Ramos (cell line): ENCODE data around the gene NME3.
"Not testable (repeated sequence)": the region's sequence is repeated elsewhere in the genome, so short reads cannot be mapped to it uniquely, and the experiment has no call there.

Experiments used
- in situ Hi-C: fragments of 300-500 bp; cut with MboI; formaldehyde crosslinking; loops from one replicate; pipeline ENCODE4 v1.14.3; 2022; ENCODE audit warnings: low sequenced_read_pairs; ENCODE audit not compliant: unreplicated experiment

The NME3 gene

DNA sequence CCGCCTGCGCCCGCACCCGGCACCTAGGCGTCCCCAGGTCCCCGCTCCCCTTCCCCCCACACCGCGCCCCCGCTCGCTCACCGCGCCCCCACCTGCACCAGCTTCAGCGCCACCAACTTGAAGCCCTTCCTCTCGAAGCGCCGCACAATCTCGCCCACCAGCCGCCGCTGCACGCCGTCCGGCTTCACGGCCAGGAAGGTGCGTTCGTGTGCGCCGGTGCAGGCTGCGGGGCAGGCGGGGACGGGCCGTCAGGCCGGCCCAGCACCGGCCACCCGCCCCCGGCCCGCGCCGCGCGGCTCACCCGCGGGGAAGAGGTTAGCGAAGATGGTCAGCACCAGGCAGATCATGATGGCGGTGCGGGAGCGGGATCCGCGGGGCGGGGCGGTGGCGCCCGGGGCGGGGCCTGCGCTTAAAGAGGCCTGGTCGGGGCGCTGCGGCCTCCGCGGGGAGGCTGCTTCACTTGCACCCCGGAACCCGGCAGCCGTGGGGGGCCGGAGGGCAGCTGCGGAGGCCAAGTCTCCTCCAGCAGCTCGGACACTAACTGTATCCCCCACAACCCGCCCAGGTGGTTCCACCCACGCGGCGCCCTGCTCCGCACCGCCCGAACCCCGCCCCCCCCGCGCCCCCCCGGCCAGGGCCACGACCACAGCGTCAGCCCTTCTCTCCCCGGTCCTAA is at the start of gene NME3:
NME3 (minus strand) TSS at position 356 of the 676 bp plus-strand sequence; CDS start at position 347, 9 bp downstream.
- in situ Hi-C loops = no loop called here

- in situ Hi-C loops = no loop called here
Measured at GRCh38 chr16:1820946-1821290, 49.6 kb upstream of the NME3 start.

GRCh38 chr16:1820096-1820945 is 49.0 kb upstream of the NME3 start:
- in situ Hi-C loops = no loop called here

GRCh38 chr16:1819611-1820010 is 48.3 kb upstream of the NME3 start:
- in situ Hi-C loops = no loop called here

DNA sequence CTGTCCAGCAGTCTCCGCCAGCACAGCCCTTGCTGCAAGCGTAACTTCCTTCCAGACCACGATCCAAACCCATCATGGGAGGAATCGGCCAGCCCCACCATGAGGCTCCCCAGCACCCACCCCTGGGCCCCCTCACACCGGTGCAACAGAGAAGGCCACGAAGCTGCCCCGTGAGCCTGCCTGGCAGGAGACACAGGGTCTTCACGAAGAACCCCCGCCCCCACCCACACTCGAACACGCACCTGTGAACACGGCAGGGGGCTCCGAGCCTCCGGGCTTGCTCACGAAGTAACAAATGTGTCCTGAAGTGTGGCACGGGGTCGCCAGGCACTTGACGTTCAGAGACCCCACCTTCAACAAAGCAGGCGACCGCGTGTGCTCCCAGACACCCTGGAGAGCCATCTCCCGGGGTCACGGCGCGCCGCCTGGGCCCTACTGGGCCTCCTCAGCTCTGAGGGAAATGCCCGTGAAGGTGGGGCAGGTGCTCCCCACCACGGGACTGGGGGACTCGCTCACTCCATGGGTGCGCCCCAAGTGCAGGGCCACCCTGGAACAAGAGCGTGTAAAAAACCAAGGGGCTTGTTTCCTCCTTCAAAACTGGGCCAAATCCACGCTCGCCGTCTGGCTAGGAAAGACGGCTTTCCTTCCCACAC is 47.7 kb upstream of the NME3 start:
- in situ Hi-C loops = no loop called here

GRCh38 chr16:1818204-1818872 is 47.0 kb upstream of the NME3 start:
- in situ Hi-C loops = no loop called here

GRCh38 chr16:1817716-1818115 is 46.4 kb upstream of the NME3 start:
- in situ Hi-C loops = no loop called here

DNA sequence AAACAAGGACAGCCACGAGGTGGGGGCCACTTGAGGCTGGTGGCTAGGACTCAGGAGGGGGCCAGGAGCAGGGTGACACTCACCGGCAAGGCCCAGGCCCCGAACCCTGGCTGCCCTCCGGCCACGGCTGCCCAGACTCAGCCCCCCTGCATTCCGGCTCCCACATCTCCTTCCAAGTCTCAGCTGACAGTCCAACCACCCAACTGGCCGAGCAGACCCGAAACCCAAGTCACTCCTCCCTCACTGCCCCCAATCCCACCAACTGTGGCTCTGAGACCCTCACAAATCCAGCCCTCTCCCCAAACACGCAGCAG is 45.9 kb upstream of the NME3 start:
- in situ Hi-C loops = no loop called here

GRCh38 chr16:1816396-1817275 is 45.3 kb upstream of the NME3 start:
- in situ Hi-C loops = no loop called here

DNA sequence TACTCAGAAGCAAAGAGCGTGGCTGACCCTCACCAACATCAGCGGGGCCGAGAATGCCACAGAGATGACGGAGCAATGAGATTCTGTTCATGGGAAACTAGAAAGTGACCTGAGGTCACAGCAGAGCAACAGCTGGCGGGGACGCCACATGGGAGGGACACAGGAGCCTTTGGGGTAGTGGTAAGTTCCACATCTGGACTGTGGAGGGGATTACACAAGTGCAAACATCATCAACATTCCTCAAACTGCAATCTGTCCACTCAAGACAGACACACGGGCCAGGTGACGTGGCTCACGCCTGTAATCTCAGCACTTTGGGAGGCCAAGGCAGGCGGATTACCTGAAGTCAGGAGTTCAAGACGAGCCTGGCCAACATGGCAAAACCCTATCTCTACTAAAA is 44.1 kb upstream of the NME3 start:
- in situ Hi-C loops = no loop called here

GRCh38 chr16:1812732-1813163 is 41.4 kb upstream of the NME3 start:
- in situ Hi-C loops = no loop called here

- in situ Hi-C loops = no loop called here
Measured at GRCh38 chr16:1810536-1810935, 39.2 kb upstream of the NME3 start.

DNA sequence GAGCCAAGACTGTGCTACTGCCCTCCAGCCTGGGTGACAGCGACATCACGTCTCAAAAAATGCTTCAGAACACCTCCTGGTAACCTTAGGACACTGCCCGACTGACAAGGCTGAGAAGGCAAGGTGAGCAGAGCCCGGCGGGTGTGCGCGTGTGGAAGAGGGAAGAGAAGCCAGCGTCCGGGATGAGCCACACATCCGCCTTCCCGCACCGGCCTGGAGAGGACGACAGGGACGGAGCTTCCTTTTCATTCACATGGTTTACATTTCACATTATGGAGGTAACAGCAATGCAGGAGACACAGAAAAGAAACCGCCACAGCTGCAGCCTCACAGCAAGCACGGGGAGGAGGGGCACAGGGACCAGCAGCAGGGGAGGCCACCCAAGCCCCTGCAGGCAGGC is 38.8 kb upstream of the NME3 start:
- in situ Hi-C loops = no loop called here

- in situ Hi-C loops = no loop called here
Measured at GRCh38 chr16:1809281-1809801, 38.0 kb upstream of the NME3 start.

- in situ Hi-C loops = no loop called here
Measured at GRCh38 chr16:1808691-1809090, 37.3 kb upstream of the NME3 start.

DNA sequence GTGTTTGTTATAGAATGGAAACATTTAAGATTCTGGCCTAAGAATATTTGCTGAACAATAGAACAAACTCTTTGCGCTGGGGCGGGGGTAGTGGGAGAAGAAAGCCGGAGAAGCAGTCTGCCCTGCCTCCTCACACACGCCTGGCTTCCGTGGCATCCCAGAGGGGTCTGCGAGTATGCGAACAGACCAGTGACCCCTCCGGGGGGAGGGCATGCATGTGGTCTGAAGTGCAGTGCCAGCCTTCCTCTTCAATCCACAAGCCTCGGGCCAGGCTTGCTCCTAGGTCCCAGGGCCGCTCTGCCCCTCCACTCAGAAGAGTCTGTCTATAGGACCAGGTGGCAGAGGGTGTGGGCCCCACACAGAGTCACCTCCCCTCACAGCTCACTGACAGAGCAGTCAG is 36.3 kb upstream of the NME3 start:
- in situ Hi-C loops = no loop called here

- in situ Hi-C loops = no loop called here
Measured at GRCh38 chr16:1800701-1801100, 29.4 kb upstream of the NME3 start.

GRCh38 chr16:1799263-1799662 is 27.9 kb upstream of the NME3 start:
- in situ Hi-C loops = not testable (repeated sequence)

GRCh38 chr16:1794908-1795666 is 23.7 kb upstream of the NME3 start:
- in situ Hi-C loops = no loop called here
